Measurements from ENCODE around the gene PPIF.

The PPIF gene

DNA sequence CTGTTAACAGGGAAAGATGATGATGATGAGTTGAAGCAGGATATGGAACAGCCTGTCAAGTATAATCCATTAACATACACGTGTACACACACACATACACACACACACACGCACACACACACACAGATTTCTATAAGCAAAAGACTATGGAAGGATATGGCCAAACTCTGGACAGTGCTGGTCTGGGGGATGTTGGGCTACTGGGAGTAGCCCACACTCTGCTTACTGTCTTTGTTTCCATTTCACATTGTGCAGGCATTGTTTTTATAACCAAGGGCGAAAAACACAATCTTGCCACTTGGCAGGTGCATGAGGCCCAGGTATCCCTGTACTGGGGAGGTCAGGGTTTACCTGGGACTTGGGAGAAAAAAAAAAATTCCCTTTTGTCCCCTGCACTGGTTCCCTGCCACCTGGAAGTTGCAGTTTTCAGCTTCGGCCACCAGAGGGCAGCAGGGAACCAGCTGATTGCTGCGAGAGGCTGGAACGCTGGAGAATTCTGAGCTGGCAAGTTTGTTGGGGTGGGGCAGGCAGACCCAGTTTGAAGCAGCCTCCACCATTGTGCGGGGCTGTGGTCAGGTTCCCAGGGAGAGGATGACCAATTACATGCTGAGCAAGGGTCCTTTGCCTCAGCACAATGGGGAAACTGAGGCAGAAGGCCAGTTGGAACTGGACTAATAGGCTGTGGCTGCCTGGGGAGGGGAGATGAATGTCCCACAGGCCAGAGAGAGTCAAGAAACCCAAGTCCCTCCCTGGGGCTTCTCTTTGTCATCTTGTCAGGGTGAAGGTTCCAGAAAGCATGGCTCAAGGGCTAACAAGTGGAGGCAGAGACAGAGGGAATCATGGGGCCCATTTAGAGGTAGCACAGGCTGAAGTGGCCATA is 27.3 kb downstream of the PPIF start:
- Histone ChIP-seq H3K36me3 (replicated peaks in 1 of 2; ENCODE audit: control insufficient read depth in 2 of 2, insufficient read depth in 2 of 2, low read length in 2 of 2) (peaks cover 0 to 2% of the 10 kb centered on the region in 2 donors), H3K4me2 (ENCODE audit: insufficient read depth, low read length, poor library complexity, severe bottlenecking) (no peak overlapping the region), H3K23ac (ENCODE audit: low read depth, low read length, poor library complexity) (no peak overlapping the region), H3K27me3 (ENCODE audit: control insufficient read depth in 3 of 3, insufficient read depth in 3 of 3, low read depth in 1 of 3, low read length in 3 of 3) (peaks cover 0 to 5% (median 0%) of the 10 kb centered on the region in 3 experiments), H3K9me3 (replicated peaks in 1 of 2; ENCODE audit: control insufficient read depth in 2 of 2, insufficient read depth in 1 of 2, low read depth in 1 of 2, low read length in 2 of 2) (peaks cover 0 to 17% of the 10 kb centered on the region in 2 donors), H2AFZ (ENCODE audit: low read length) (no peak overlapping the region), H2BK120ac (ENCODE audit: low read depth, low read length) (no peak overlapping the region), H4K91ac (ENCODE audit: low read depth, low read length, poor library complexity) (no peak overlapping the region), H3K4me1 (ENCODE audit: control insufficient read depth in 2 of 2, insufficient read depth in 1 of 2, low read depth in 1 of 2, low read length in 2 of 2) (peaks cover 0 to 2% of the 10 kb centered on the region in 2 donors), H3K4ac (ENCODE audit: low read length) (no peak overlapping the region), H2BK12ac (ENCODE audit: low read length) (no peak overlapping the region), H3K18ac (ENCODE audit: low read length) (peak overlapping the region; percentile 73), H3K79me1 (ENCODE audit: low read depth, low read length) (peaks cover 3% of the 10 kb centered on the region), H3K14ac (ENCODE audit: low read length) (no peak overlapping the region), H3K9ac (ENCODE audit: low read depth, low read length, poor library complexity) (no peak overlapping the region), H2AK5ac (ENCODE audit: low read depth, low read length) (peak overlapping the region; percentile 0), H2BK5ac (ENCODE audit: low read length) (no peak overlapping the region), H2BK15ac (ENCODE audit: low read length) (no peak overlapping the region), H3K27ac (replicated peaks; ENCODE audit: low read length) (no peak overlapping the region), H3K4me3 (ENCODE audit: low read length in 2 of 2) (no peak overlapping the region), H4K8ac (ENCODE audit: low read depth, low read length) (no peak overlapping the region)
- WGBS, 2 donors (ENCODE audit: extremely low coverage in 2 of 2, insufficient read length in 2 of 2, insufficient replicate concordance in 1 of 2): no CpG with 5 or more reads among the region's 7 CpGs
- DNase-seq (ENCODE audit: low spot score): peak; percentile 72

DNA sequence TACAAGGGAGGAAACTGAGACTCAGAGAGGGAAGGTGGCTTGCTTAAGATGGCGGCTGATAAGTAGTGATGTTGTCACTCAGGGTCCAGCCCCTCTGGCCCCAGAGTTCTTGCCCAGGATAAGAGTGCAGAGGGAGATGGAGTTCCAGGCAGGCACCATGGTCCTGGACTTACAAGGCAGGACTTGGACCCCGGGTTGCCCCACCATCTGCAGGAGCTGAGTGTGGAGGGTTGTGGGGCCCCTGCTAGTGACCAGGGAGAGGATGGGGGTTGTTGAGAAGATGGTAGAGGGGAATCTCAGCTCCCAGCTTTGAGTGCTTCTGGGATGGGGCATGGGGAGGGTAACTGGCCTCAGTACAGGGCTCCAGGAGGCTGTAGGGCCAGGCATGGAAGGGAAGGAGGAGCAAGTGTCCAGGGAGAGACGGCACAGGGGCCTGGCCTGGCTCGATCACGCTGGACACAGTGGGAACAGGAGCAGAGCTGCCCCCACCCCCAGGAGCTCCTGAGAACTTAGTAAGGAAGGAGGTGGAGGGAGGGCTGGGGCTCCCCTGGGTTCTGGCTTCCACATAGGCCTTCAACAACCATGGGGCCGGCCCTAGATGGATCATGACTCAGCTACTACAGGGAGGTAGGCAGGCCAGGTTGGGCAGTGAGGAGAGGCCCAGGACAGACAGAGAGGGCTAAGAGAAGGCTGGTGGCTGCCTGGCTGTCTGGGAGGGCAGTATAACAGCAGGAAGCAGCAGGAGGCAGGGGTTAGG is 28.2 kb downstream of the PPIF start:
- peak overlapping the region; percentile 26 for H2BK5ac ChIP-seq (ENCODE audit: low read length)
- peaks cover 0 to 2% of the 10 kb centered on the region in 2 donors for H3K4me1 ChIP-seq (ENCODE audit: control insufficient read depth in 2 of 2, insufficient read depth in 1 of 2, low read depth in 1 of 2, low read length in 2 of 2)
- peaks cover 3% of the 10 kb centered on the region for H3K79me1 ChIP-seq (ENCODE audit: low read depth, low read length)
- DNase-seq (ENCODE audit: low spot score): no peak
- no peak overlapping the region for H3K23ac ChIP-seq (ENCODE audit: low read depth, low read length, poor library complexity)
- H3K9me3 ChIP-seq (replicated peaks in 1 of 2; ENCODE audit: control insufficient read depth in 2 of 2, insufficient read depth in 1 of 2, low read depth in 1 of 2, low read length in 2 of 2): peaks cover 0 to 17% of the 10 kb centered on the region in 2 donors
- H4K91ac ChIP-seq (ENCODE audit: low read depth, low read length, poor library complexity): no peak overlapping the region
- H2AFZ ChIP-seq (ENCODE audit: low read length): peak overlapping the region; percentile 35
- H3K9ac ChIP-seq (ENCODE audit: low read depth, low read length, poor library complexity): no peak overlapping the region
- no peak overlapping the region for H2BK120ac ChIP-seq (ENCODE audit: low read depth, low read length)
- no peak overlapping the region for H3K4me3 ChIP-seq (ENCODE audit: low read length in 2 of 2)
- H3K4ac ChIP-seq (ENCODE audit: low read length): peak overlapping the region; percentile 19
- peak overlapping the region; percentile 70 for H2AK5ac ChIP-seq (ENCODE audit: low read depth, low read length)
- H3K27me3 ChIP-seq (ENCODE audit: control insufficient read depth in 3 of 3, insufficient read depth in 3 of 3, low read depth in 1 of 3, low read length in 3 of 3): peaks cover 0 to 5% (median 0%) of the 10 kb centered on the region in 3 experiments
- H3K27ac ChIP-seq (replicated peaks; ENCODE audit: low read length): no peak overlapping the region
- peaks cover 0 to 2% of the 10 kb centered on the region in 2 donors for H3K36me3 ChIP-seq (replicated peaks in 1 of 2; ENCODE audit: control insufficient read depth in 2 of 2, insufficient read depth in 2 of 2, low read length in 2 of 2)
- no CpG with 5 or more reads among the region's 6 CpGs for WGBS, 2 donors (ENCODE audit: extremely low coverage in 2 of 2, insufficient read length in 2 of 2, insufficient replicate concordance in 1 of 2)
- no peak overlapping the region for H4K8ac ChIP-seq (ENCODE audit: low read depth, low read length)
- H3K18ac ChIP-seq (ENCODE audit: low read length): peak overlapping the region; percentile 72
- H2BK12ac ChIP-seq (ENCODE audit: low read length): peak overlapping the region; percentile 88
- H3K4me2 ChIP-seq (ENCODE audit: insufficient read depth, low read length, poor library complexity, severe bottlenecking): no peak overlapping the region
- H2BK15ac ChIP-seq (ENCODE audit: low read length): peak overlapping the region; percentile 93
- H3K14ac ChIP-seq (ENCODE audit: low read length): peak overlapping the region; percentile 64

DNA sequence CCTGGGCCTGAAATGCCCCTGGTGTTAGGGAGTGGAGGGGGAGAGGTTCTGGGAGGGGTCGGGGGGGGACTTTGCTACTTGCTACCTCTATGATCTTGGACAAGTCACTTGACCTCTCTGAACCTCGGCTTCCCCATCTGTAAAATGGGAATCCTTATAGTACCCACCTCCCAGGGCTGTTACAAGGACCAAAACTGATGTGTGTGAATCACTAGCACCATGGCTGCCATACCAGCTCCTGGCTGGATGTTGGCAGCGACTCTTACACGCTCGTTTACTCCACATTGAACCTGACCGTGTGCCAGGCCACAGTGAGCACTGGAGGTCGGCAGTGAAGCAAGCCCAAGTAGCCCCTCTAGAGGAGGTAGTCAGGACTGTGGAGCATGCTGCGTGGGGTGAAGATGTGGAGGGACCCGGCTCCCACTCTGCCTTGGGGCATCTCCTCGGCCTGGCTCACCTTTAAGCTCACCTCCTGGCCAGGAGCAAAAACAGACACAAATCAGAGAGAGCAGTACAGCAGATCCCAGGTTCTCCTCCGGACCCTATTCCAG is 28.9 kb downstream of the PPIF start:
- Histone ChIP-seq H3K36me3 (replicated peaks in 1 of 2; ENCODE audit: control insufficient read depth in 2 of 2, insufficient read depth in 2 of 2, low read length in 2 of 2) (peaks cover 0 to 2% of the 10 kb centered on the region in 2 donors), H3K9me3 (replicated peaks in 1 of 2; ENCODE audit: control insufficient read depth in 2 of 2, insufficient read depth in 1 of 2, low read depth in 1 of 2, low read length in 2 of 2) (peaks cover 0 to 17% of the 10 kb centered on the region in 2 donors), H2BK120ac (ENCODE audit: low read depth, low read length) (no peak overlapping the region), H2BK5ac (ENCODE audit: low read length) (peak overlapping the region; percentile 26), H2BK12ac (ENCODE audit: low read length) (peak overlapping the region; percentile 88), H3K23ac (ENCODE audit: low read depth, low read length, poor library complexity) (no peak overlapping the region), H3K79me1 (ENCODE audit: low read depth, low read length) (peaks cover 3% of the 10 kb centered on the region), H4K8ac (ENCODE audit: low read depth, low read length) (no peak overlapping the region), H3K9ac (ENCODE audit: low read depth, low read length, poor library complexity) (no peak overlapping the region), H4K91ac (ENCODE audit: low read depth, low read length, poor library complexity) (no peak overlapping the region), H3K4me2 (ENCODE audit: insufficient read depth, low read length, poor library complexity, severe bottlenecking) (no peak overlapping the region), H3K18ac (ENCODE audit: low read length) (peak overlapping the region; percentile 19), H2AK5ac (ENCODE audit: low read depth, low read length) (no peak overlapping the region), H3K27me3 (ENCODE audit: control insufficient read depth in 3 of 3, insufficient read depth in 3 of 3, low read depth in 1 of 3, low read length in 3 of 3) (peaks cover 0 to 5% (median 0%) of the 10 kb centered on the region in 3 experiments), H2AFZ (ENCODE audit: low read length) (no peak overlapping the region), H2BK15ac (ENCODE audit: low read length) (peak overlapping the region; percentile 93), H3K4me3 (ENCODE audit: low read length in 2 of 2) (no peak overlapping the region), H3K14ac (ENCODE audit: low read length) (peak overlapping the region; percentile 4), H3K4ac (ENCODE audit: low read length) (no peak overlapping the region), H3K27ac (replicated peaks; ENCODE audit: low read length) (no peak overlapping the region), H3K4me1 (ENCODE audit: control insufficient read depth in 2 of 2, insufficient read depth in 1 of 2, low read depth in 1 of 2, low read length in 2 of 2) (peaks cover 3% of the 10 kb centered on the region in 2 donors)
- WGBS, 2 donors (ENCODE audit: extremely low coverage in 2 of 2, insufficient read length in 2 of 2, insufficient replicate concordance in 1 of 2): no CpG with 5 or more reads among the region's 11 CpGs
- DNase-seq (ENCODE audit: low spot score): no peak
